ENCODE results near the gene SP140.
"Not testable (repeated sequence)": the region's sequence is repeated elsewhere in the genome, so short reads cannot be mapped to it uniquely, and the experiment has no call there.

SP140 gene

DNA sequence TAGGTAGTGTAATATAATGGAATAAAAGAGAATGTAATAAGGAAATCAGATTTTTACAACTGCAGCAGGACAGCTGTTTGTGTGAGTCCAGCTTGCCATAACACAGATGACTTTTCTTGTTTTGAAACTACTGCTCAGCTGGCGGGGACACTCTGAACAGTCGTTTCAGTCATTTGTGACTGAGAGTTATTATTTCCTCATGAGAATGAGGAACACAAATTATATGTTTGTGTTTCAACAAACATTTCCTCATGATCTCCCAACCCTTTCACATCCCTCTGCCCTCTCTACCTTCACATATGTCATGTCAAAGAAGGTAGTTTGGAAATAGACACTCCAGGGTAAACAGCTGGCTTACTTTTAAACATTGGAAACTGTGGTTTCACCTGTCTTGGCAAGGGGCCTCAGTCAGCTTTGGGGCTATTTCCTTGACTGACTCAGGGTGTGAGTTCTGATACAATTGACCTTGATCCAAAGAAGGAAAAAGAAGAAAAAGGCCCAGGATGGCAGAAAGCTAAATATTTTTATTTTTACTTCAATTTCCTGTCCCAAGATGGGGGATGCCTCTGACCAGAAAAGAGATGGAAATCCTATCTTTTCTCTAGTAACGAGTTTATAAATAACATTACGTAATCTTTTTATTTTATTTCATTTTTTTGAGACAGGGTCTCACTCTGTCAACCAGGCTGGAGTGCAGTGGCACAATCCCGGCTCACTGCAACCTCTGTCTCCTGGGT, 102.0 kb downstream of the SP140 start:
- no peak for DNase-seq

DNA sequence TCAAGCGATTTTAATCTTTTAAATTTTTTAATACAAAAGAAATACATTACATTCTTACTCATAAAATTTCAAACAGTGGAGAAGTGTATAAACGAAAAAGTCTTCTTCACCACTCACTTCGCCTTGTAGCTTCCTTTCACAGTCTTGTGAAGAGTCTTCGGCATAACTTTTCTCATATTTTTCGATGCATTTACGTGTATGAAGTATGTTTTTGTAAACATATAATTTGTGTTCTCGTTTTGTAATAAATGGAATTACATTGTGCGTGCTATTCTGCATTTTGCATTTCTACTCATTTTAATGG, 102.6 kb downstream of the SP140 start:
- DNase-seq: no peak

DNA sequence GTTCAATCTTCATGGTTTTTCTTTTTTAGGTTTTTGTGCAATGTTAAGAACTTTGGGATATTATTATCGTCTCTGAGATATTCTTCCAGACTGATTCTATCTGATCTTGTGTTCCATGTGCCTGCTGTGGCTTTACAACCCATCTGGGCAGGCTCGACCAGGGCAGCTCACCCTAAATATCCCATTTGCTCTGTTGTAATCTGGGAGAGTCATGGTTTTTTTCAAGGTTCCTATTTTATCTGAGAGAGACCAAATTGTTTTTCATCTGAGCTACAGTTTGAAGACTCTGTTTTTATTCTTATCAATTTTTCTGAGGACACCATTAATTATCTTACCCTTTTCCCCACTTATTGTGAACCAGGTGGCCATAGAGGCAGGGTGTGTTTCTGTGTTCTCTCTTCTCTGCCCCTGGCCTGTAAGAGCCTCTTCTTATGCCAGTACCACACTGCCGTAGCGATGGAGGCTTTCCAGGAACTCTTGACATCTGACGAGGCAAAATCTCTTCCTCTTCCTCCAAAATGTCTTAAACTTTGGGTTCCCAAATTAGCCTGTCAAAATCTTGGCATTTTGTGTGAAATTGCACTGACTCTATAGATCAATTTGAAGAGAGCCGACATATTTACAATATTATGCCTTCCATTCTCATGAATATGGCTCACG, 104.5 kb downstream of the SP140 start:
- DNase-seq: no peak

DNA sequence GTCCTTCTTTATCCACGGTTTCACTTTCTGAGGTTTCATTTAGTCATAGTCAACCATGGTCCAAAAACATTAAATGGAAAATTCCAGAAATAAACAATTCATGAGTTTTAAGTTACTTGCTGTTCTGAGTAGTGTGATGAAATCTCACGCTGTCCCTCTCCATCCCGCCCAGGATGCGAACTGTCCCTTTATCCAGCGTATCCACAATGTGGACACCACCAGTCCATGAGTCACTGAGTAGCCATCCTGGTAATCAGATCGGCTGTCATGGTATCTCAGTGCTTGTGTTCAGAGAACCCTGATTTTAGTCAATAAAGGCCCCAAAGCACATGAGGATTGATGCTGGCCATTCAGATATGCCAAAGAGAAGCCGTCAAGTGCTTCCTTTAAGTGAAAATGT, 105.2 kb downstream of the SP140 start:
- no peak for DNase-seq

DNA sequence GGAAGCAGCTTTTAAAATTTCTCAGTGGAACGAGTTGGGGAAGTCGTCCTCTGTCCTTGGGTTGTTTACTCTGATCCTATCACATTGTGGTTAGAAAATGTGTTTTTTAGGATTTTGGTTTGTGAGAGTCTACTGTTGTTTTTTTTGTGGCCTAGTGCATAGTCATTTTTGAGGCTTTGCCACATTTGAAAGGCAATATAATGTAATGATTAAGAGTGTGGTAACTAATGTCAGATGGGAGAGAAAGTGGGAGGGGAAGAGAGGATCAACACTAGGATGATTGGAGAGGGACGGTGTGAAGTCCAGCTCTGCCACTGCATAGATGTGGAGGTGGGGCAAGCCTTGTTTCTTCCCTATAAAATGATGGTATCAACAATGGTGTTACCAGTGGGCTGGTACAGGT, 109.9 kb downstream of the SP140 start:
- DNase-seq: no peak

DNA sequence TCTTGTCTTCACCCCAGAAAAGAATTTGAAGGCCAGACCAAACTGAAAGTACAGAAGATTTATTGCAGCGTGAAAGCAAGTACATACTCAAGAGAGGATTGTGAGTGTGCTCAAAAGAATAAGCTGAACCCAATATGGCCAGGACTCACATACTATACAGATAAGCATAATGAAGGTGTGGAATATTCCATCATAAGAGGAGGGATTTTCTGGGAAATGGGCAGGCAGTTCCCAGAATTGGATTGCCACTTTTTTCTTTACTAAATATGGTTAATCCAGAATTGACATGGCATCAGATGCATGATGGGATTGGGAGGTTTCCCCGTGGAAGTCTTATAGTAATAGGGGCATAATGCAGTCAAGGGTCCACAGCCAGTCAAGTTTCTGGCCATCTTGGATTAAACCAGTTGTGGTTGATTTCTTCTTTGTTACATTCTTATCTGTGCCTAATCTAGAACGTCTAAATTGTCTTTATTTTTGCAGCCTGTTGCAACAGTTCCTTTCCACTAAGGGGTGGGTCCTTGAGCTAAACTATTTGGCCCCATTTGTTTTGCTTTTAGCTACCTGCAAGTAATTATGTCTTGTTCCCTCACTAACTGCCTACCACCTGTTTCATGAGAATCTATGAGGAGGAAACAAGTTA, 110.4 kb downstream of the SP140 start:
- DNase-seq: no peak

DNA sequence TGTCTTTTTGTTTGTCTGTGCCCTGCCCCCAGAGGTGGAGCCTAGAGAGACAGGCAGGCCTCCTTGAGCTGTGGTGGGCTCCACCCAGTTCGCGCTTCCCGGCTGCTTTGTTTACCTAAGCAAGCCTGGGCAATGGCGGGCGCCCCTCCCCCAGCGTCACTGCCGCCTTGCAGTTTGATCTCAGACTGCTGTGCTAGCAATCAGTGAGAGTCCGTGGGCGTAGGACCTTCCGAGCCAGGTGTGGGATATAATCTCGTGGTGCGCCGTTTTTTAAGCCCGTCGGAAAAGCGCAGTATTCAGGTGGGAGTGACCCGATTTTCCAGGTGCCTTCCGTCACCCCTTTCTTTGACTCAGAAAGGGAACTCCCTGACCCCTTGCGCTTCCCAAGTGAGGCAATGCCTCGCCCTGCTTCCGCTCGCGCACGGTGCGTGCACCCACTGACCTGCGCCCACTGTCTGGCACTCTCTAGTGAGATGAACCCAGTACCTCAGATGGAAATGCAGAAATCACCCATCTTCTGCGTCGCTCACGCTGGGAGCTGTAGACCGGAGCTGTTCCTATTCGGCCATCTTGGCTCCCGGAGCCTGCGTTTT, 116.5 kb downstream of the SP140 start:
- not testable (repeated sequence) for DNase-seq

DNA sequence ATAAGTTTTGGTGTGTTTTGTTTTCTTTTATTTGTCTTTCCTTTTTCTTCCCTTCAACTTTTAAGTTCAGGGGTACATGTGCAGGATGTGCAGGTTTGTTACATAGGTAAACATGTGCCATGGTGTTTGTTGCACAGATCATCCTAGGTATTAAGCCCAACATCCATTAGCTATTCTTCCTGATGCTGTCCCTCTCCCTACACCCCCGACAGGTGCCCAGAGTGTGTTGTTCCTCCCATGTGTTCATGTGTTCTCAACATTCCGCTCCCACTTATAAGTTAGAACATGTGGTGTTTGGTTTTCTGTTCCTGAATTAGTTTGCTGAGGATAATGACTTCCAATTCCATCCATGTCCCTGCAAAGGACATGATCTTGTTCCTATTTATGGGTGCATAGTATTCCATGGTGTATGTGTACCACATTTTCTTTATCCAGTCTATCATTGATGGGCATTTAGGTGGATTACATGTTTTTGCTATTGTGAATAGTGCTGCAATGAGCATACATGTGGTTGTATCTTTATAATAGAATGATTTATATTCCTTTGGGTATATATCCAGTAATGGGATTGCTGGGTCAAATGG, 117.6 kb downstream of the SP140 start:
- DNase-seq: not testable (repeated sequence)

DNA sequence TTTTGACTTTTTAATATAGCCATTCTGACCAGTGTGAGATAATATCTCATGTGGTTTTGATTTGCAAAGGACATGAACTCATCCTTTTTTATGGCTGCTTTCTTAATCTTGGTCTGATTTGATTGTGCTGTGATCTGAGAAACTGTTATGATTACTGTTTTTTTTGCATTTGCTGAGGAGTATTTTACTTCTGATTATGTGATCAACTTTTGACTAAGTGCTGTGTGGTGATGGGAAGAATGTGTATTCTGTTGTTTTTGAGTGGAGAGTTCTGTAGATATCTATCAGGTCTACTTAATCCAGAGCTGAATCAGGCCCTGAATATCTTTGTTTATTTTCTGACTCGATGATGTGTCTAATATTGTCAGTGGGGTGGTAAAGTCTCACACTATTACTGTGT, 118.2 kb downstream of the SP140 start:
- DNase-seq: no peak

DNA sequence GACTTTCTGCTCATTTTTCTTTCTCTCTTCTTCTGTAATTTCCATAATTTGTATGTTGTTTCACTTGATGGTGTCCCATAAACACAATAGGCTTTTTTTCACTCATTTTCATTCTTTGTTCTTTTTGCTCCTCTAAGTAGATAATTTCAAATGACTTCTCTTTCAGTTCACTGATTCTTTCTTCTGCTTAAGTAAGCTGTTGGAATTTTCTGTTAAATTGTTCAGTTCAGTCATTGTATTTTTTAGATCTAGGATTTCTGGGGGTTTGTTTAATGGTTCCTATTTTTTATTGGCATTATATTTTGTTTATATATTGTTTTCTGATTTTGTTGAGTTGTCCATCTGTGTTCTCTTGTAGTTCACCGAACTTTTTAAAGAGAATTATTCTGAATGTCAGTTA, 120.9 kb downstream of the SP140 start:
- DNase-seq: no peak

DNA sequence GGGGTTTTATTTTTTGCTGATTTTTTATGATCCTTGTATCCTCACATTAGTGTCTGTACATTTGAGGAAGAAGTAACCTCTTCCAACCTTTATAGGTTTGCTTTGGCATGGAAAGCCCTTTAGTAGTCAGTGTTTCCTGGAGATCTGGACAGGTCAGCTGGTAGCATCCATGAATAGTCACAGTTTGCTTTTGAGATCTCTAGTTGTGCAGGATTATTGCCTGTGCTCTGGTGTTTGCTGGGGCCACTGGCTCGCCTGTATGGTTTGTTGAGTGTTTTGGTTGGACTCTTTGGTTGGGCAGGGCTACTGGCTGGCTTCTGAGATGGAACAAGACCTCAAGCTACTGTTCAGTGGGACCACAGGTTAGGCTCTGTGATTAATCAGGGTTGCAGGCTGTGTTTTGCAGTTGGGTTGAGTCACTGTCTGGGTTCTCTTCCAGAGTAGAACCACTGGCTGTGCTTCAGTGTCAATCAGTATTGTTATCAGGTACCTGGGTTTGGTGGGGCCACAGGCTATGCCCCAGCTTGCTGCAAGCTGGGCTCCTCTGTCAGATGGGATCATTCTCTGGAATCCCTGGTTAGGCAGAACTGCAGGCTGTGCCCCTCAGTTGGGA, 121.5 kb downstream of the SP140 start:
- no peak for DNase-seq

DNA sequence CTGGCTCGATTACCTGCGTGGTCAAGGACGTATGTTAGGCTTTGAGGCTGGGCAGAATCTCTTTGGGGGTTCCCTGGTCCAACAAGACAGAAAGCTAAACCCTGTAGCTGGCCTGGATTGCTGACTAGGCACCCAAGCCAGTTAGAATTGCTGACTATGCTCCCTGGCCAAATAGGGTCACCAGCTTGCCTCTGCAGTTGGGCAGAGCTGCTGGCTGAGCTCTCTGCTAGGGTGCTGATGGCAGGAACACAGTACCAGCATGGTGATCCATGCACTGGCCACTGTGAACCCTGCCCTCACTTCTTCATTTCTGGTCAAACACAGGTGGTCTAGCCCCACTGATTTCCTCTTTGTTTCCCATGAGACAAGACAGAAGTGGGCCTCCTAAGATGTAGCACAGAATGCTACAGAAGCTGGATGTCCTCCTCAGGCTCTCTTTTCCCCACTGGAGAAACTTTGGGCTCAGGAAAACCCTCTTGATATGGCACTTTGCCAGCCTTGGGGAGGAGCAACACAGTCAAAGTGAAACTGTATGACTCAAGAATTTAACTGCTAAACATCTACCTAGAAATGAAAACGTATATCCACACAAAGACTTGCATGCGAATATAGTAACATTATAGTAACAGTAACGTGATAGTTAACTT, 122.2 kb downstream of the SP140 start:
- DNase-seq: no peak

DNA sequence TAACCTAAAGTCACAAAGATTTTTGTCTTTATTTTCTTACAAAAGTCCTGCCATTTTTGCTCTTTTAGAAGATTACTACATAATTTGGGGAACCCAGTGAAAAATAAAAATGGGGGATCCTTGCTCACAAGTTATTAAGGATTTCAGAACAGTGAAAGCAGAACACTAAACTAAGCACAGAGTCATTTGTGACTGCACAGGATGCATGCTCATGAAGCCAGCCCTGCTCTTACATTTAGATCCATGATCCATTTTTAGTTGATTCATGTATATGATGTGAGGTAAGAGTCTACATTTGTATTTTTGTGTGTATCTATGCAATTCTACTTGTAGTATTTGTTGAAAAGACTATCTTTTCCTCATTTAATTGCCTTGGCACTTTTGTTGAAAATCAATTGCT, 123.3 kb downstream of the SP140 start:
- DNase-seq: no peak

DNA sequence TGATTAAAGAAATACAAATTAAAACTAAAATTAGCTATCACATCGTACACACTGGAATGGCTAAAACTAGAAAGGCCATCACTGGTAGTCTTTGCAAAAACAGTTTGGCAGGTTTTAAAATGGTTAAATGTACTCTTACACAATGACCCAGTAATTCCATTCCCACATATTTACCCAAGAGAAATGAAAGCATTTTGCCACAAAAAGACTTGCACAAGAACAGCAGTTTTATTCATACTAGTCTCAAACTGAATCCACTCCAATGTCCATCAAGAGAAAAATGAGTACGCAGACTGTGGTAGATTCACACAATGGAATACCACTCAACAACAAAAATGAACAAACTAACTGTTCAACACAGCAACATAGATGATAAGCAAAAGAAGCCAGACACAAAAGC, 130.5 kb downstream of the SP140 start:
- DNase-seq: no peak

DNA sequence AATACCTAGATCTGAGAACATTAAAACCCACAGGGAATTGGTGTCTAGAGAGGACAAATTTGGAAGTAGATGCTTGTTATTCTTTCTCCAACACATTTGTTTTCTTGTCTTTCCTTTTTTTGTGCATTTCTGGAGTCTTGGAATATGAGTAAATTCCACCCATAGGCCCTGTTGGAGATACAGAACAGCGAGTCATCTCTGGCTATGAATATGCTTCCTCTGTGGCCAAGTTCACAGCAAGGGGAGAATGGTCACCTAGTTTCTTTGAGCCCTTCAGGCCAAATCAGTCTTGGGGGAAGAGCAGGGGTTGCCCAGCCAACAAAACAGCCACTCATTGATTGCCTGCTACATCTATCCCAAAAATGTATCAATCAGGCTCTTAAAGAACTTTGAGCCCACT, 132.8 kb downstream of the SP140 start:
- no peak for DNase-seq

DNA sequence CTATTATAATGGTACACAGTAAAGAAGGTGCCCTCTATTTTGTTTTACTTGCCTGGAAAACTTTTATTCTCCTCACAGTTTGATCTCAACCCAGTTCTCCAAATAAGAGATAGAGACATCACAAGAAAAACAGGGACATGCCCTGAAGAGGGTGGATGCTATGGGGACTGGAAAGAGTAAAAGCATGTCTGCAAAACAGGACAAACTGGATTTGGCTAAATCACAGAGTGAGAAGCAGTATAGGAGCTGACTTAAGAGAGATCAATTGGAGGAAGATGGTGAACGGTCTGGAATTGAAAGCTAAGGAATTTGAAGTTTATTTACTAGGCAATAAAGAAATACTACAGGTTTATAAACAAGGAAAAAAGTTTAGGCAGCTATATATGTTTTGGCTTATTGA, 134.5 kb downstream of the SP140 start:
- DNase-seq: no peak

DNA sequence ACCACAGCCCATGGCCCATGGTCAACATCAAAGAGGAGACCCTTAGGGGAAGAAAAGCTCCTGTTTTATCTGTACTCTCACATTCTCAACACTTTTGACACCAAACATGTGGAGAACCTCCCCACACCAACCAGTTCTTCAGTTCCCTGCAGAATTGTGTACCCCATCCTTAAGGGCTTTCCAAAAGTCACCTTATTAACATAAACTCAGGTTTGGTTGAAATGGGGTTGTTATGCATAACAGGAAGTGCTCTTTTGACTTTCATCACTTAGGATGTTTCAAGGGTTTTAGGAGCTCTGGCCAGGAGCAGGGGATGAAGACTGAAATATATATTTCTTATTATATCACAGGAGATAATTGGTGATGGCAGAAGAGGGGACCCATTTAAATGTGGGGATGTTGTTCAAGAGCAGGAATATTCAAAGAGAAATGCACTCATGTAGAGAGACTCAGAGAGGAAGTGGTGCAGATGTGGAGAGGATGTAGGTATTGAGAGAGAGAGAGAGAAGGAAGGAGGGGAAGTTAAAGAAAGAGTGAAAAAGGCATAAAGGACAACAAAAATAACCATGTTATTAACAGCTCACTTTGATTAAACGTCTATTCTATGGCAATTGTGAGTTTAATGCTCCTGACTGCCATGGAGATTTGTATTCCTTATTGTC, 136.6 kb downstream of the SP140 start:
- no peak for DNase-seq
